NB4 (cell line): ENCODE results near the gene WNK1.
"Not testable (repeated sequence)": the region's sequence is repeated elsewhere in the genome, so short reads cannot be mapped to it uniquely, and the experiment has no call there.

ENCODE experiments used
- CTCF ChIP-seq: IDR thresholded peaks from one replicate; pipeline ENCODE4 v1.5.1; 2012; ENCODE audit warnings: low read depth, low read length
- MAX ChIP-seq: IDR thresholded peaks from 2 replicates; pipeline ENCODE4 v1.6.1; 2011; ENCODE audit warnings: low read depth, low read length
- POLR2A ChIP-seq: IDR thresholded peaks from 2 replicates; pipeline ENCODE4 v1.6.1; 2011; ENCODE audit warnings: mild to moderate bottlenecking; ENCODE audit not compliant: insufficient read length; ENCODE audit errors: extremely low read depth

GRCh38 chr12:788762-789161 is 36.4 kb downstream of the WNK1 start:
- TF ChIP-seq CTCF, POLR2A, MAX: not testable (repeated sequence)
